Stimulated activated CD8-positive, alpha-beta memory T cell treated with anti-CD3 and anti-CD28 coated beads, Interleukin-12 subunit alpha, Interleukin-12 subunit beta, amount 100 ng/mL, for 4 hours (primary cell): ENCODE measurements around the gene TBXT.
"Not testable (repeated sequence)": the region's sequence is repeated elsewhere in the genome, so short reads cannot be mapped to it uniquely, and the experiment has no call there.

Experiments used
- DNase-seq: peaks from one replicate; pipeline ENCODE4 v3.0.0-alpha.2; 2020; ENCODE audit warnings: low read depth

Gene TBXT

DNA sequence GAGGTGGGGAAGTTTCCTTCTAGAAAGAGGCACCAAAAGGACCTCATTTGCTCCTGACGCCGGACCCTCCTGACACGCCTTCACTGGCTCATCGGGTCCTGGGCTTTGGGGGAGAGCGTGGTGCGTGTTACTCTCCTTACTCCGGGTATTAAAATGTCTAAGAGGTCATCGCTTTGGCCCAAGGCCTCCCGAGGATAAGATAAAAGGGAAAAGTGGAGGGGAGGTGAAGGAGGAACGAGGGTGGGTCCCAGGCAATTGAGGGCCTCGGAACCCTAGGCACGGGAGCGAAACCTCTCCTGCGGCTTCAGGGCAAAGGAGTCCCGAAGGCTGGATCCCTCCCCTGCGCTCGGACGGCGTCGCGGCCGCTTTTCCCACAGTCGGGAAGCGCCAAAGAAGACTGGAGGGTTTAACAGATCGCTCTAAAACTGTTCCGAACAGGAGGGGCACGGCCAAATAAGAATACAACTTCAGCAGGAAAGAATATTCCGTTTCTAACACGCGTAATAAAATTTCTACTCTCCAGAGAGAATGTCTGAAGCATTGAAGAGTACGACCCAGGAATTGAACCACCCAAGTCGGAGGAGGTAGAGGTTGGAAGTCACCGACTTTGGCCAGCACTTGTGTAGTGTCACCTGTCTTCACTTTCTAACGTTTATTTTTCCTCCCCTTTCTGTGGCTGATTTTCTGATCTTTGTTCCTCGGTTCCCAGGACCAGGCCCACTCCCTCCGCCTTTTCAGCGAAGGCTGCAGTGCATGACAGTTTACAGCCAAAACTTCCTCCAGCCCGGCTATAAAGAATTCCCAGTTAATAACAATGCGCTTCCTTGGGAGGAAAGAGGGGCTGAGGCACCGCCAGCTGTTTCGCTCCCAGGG is 2.1 kb upstream of the TBXT start:
- DNase-seq: no peak

DNA sequence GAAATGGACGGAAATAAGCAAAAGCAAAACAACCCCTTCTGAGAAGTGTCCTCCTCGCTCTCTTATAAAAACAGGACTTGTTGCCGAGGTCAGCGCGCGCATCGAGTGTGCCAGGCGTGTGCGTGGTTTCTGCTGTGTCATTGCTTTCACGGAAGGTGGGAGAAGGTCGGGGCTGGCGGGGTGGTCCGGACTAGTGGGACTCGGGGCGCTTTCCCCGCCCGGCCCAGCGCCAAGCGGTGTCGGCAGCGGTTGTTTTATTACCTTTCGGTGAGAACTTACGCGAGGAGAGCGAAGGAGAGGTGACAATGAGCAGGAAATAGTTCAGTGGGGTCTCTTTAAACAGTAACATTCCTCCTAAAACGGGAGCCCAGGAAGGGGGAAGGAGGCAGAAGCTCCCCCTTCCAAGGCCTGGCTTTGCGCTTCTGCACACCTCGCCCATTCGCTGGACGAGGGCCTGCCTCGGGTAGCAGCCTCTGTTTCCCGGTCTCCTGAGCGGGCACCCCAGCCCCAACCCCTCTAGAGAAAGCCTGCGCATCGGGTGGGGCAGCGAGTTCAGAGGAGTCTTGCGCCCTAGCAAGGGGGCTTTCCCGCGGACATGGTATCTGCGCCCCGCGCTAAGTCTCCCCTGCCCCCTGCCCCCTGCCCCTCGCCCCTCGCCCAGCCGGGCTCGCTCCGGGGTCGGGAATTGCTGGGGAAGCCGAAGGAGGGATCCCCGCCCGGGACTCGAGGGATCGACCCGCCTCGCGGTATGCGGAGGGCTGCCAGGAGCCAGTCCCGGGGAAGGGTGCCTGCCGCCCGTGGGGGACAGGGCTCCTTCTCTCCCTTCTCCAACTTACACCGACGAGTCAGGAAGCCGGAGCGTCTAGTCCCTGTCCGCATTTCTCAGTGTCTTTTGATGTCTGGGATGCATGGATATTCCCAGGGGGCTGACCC is 1.2 kb upstream of the TBXT start:
- no peak for DNase-seq

DNA sequence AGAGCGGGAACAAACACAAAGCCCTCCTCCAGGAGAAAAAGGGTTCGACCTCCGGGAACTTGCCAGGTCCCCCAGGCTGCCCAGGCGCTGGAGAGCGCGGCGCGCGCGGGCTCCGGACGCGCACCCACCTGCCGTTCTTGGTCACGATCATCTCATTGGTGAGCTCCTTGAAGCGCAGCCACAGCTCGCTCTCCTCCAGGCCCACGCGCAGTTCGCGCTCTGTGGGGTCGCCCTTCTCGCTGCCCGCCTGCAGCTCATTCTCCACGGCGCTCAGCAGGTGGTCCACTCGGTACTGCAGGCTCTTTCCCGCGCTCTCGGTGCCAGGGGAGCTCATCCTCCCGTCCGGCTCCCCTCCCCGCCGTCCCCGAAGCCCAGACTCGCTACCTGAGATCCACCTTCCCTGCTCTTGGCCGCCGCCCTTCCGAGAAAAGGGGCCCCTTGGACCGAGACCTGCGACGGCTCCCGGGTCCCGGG is 356 bp downstream of the TBXT start:
- no peak for DNase-seq

DNA sequence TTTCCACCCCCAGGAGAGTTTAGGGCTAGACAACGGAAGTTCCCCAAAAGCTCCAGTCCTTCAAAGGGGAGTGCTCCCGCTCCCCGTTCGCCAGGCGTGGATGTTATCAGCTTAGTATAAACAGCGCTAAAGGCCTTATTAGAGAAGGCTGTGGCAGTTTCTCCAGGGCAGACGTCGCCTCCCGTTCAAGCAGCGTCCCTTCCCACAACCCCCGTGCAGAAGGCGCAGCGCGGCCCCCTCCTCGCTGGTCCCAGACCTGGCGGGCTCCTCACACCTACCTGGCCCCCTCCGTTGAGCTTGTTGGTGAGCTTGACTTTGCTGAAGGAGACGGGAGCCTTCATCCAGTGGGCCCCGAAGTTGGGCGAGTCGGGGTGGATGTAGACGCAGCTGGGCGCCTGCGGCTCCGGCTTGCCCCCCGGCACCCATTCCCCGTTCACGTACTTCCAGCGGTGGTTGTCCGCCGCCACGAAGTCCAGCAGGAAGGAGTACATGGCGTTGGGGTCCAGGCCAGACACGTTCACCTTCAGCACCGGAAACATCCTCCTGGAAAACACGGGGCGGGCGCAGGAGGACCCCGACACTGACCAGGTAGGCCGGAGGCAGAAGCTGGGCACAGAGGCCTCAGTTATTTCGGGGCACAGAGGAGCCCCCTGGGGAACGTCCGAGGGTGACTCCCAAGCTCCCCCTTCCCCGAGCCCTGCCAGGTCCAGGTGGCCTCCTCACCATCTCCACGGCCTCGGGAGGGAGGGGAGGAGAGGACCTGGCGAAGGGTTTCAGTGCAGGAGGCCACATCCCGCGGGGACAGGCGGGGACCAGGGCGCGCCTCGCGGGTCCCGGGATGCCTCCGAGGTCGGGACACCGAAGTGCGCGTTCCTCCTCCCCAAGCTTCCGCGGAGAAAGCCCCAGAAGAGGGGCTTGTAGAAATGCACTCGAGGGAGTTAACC is 1.1 kb downstream of the TBXT start:
- no peak for DNase-seq

DNA sequence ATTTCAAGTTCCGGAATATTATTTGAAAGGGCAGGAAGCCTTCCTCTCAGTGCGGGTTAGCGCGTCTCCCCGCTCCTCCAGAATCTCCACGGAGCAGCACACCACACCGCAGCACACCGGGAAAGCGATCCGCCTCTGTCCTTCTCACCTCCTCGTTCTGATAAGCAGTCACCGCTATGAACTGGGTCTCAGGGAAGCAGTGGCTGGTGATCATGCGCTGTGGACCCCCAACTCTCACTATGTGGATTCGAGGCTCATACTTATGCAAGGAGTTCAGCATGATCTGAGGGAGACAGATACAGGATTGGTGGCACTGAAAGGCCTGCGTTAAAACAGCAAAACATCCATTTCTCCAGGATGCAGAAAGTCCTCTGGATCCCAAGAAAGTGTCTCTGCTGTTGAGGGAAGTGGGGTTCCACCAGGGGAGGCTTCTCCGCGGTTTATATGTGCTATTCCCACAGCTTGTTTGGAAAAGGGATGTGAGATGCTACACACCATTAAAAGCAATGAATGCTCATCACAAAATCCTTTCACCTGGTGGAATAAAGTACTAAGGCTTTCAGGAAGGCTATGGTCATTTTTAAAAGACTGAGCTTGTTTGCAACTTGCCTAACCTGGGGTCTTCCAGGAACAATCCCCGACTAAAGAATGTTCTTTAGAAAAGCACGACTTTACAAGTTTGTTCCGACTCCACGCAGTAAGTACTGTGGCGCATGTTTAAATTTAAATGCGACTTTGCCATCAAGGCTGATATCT is 1.9 kb downstream of the TBXT start:
- DNase-seq: no peak

DNA sequence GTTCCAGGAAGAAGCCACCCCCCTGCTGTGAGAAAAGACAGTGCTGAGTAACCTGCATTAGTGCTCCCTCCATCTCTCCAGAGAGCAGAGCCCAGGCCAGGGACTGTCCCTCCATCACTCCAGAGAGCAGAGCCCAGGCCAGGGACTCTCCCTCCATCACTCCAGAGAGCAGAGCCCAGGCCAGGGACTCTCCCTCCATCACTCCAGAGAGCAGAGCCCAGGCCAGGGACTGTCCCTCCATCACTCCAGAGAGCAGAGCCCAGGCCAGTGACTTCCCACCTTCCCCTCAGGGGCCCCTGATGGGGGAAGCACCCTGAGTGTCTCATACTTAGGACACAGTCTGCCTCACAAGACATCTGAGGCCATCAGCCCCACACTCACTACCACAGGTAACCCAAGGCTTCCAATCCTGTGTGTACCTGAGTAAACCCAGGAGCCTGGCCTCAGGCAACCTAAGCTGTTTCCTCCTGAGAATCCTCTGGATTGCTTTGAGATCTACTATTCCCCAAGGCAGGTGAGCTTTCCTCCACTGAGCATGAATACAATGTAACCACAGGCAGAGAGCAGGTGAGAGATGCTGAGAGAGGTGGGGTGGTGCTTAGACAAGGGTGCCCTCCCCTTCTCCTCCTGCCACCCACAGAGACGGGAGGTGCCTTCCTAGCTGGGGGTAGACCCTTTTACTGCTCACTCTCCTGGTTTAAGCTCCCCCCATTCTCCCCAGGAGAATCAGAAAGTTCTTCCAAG is 4.9 kb downstream of the TBXT start:
- DNase-seq: no peak

DNA sequence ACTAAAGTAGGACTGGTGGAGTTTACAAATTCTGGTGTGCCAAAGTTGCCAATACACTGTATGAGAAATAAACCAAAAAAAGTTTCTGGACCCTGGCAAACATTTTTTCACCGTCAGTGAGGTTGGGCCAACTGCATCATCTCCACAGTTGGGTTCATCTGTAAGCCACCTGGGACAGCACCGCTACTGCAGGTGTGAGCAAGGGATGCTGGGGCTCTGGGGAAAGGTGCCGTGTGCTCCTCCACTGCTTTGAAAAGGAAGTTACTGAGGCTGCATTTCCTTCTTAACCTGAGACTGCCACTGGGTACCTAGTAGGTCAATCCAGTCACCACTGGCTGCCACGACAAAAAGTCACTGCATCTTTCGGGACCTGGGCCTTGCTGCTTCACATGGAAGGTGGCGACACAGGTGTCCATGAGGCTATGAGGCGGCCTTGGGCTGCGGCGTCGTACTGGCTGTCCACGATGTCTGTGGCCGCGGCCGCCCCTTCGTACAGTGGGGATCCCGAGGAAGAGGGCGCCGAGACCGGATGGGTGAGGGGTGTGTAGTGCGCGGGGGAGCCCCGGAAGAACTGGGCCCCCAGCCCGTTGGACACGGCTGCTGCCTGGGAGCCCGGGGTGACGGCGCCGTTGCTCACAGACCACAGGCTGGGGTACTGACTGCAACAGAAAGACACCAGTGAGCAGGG is 9.6 kb downstream of the TBXT start:
- no peak for DNase-seq

DNA sequence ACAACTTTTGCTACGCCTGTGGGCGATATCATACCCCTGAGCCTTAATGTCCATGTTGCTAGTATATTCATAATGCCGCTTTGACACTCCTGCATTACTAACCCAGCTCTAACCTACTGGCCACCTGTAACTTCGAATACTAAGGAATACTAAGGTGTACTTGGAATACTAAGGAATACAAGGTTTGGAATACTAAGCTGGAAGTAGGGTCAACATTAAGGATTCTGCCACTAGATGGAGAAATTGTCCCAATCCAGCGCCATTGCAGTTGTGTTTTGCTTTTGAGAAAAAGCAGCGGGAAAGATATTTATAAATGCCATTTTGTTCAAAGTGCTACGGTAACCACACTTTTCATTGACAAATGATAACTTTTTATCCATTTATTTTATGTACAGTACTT is 10.7 kb downstream of the TBXT start:
- DNase-seq: no peak

DNA sequence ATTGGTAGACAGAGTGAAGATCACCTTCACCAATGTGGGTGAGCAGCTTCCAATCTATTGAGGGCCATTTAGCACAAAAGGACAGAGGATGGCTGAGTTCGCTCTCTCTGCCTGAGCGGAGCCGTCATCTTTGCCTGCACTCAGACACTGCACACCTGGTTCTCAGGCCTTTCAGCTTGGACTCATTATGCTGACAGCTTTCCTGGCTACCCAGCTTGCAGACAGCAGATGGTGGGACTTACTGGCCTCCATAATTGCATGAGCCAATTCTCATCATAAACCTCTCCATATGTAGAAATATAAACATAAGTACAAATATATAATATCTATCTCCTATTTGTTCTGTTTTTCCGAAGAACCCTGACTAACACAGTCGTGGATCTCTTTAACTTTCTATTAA is 13.7 kb downstream of the TBXT start:
- no peak for DNase-seq

DNA sequence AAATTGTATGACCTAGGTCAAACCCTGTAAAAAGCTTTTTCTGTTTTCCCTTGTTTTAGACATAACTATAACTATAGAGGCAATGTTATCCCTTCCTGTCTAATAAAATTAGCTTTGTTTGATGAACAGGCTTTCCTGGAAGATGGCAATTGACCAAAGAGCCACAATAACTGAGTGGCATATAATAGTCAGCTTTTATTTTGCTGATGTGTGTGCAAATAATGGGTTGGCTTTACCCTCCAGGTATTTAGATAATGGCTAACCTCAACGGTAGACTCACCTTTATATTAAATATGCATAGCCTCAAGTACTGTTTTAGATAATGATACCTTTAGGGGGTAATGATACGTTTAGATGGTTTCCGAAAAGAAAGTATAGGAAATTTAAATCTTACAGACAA is 15.0 kb downstream of the TBXT start:
- DNase-seq: no peak

DNA sequence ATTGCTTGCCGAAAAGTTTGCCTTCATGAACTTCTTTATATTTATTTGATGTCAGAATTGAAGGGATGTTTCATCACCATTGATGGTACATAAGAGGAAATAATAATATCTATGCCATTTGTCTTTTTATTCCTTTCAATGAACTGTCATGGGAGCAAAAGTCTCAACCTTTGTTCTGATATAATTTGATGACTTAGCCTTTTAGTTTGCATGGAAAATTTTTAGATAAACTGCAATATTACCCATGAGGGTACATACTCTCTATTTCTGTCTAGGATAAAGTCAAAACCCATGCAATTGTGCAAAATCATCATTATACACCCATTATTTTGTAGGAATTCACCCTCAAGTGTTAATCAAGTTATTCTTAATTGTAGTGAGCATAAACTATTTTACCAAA is 15.9 kb downstream of the TBXT start:
- no peak for DNase-seq

DNA sequence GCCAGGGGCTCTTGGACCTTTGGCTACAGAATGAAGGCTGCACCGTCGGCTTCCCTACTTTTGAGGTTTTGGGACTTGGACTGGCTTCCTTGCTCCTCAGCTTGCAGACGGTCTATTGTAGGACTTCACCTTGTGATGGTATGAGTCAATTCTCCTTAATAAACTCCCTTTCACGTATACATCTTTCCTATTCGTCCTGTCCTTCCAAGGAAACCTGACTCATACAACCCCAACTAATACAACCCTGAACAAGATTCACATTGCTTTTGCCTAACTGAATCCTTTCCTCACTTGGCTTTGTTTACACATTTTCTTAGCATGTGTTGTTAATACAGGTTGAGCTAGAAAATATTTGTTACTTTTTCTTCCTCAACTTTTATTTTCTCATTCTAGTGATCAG is 21.9 kb downstream of the TBXT start:
- DNase-seq: no peak

DNA sequence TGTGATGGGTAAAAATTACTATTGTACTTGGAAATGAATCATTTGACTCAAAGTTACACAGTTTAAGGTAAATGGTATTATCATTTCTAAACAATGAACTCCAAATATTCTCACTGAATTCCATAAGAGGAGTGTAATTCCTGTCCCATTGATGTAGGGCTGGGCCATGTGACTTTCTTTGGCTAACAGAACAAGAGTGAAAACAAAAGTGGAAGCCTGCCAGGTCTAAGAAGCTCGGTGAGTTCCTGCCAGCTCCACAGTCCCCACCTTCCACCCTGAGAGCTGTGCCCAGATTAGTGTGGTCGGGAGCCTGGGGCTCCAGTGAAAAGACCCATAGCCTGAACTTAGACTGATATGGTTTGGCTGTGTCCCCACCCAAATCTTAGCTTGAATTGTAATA is 24.6 kb downstream of the TBXT start:
- no peak for DNase-seq

DNA sequence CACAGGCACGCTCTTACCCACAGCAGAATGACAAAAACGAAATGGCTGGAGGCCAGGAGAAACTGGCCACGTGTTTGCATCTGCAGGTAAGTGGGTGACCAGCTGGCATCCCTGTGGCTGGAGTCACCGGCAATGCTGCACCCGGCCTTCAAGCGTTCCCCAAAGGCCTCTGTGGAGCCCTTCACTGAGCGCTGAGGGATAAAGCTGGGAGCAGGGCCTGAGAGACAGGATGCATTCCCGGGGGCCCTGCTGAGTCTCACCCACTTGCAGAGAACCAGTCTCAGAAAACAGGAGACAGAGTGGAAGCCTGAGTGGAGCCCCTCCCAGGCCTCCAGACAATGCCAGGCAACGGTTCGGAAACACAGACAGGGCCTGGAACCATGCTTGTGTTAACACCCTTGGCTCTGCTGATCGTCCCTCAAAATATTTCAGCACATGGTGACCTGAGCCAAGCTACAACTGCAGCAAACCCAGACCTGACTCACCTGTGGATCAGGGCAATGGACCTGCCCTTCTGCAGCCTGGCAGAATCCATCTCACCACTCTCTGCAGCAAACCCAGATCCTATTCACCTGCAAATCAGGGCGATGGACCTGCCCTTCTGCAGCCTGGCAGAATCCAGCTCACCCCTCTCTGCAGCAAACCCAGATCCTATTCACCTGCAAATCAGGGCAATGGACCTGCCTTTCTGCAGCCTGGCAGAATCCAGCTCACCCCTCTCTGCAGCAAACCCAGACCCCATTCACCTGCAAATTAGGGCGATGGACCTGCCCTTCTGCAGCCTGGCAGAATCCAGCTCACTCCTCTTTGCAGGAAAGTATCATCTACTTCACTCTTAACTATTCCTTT is 39.8 kb downstream of the TBXT start:
- DNase-seq: no peak

DNA sequence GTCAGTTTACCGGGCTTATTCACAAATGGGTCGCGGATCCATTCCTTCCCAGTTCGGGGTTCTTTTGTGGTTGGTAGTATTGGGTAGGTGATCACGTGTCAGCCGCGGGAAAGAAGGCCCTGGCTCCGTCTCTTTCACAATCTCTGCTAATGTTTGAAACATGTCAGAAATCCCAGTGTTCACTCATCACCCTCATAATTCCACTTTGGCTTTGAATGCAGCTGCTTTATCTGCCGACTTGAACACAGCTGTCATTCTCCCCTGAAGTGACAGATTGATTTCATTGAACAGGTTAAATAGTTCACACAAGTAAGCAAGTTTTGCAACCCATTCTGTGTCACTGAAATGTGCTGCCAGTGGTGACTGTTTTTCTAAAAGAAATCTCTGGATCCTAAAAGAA is 44.5 kb downstream of the TBXT start:
- DNase-seq: not testable (repeated sequence)

DNA sequence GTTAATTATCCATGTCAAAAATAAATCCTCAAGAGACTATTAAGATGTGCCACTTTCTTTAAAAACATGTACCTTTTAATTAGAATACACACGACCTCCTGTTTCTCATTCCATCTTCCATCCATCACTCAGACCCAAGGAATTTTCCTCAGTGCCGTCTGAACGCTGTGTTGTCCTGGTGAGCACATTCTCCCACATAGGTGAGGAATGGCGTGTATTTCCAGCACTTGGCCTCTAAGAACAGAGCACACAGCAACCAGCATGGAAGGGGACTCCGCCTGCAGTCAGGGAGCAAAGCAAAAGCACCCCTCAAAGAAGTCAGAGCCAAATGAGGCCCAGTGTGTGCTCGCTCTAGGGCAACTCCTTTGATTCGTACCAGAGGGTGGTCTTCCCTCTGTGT is 45.9 kb downstream of the TBXT start:
- DNase-seq: no peak

DNA sequence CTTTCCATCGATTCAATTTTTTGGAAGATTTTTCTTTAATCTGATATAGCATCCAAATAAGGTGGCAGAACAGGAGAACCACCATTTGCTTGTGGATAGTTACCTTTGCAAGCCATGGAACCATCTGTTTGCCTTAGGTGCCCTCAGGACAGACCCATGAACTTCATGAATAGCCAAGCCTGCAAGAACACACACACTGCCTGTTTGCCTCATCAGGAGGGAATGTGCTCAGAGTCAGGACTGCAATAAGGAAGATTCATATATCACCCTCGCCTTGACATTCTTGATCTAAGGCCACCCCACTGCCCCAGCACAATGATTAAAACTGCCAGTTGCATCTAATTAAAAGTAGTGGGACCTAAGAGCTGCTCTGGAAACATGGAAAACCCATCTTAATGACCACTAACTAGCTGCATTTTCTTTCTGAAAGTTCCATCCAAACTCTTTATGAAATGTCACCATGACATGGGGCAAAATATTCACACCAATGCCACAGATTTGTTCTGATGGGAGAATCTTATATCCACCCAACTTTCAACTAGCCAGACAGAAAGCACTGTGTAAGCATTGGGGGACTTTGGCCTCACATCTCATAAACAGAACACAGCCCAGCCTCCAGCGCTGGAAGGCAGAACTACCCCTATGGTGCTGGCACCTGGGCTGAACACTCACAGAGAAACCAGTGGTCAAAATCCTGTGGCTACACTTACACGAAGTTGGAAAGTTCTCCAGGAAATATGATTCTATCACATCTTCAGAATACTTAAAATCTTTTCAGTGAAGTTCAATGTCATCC is 48.3 kb downstream of the TBXT start:
- no peak for DNase-seq

DNA sequence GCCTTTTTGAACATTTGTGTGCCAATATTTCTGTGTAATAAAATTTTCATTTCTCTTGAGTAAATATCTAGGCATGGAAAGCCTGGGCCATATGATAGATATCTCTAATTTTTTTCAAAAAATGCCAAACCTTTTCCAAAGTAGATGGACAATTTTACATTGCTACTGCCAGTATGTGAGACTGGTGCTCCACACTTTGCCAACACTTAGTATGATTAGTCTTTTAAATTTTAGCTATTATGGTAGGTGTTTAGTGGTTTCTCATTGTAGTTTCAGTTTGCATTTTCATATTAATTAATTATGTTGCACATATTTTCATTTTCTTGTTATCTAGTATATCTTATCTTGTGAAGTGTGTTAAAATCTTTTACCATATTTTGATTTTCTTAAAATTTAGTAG is 52.0 kb downstream of the TBXT start:
- DNase-seq: no peak
